ENCODE measurements around the gene WBP2. TPM values are rescaled to one million over a fixed set of nuclear protein-coding genes. Genes with fewer than 3 reads are reported as not detected.

WBP2 gene
- total RNA-seq, 1 experiment from 2014 or later = 132 TPM

DNA sequence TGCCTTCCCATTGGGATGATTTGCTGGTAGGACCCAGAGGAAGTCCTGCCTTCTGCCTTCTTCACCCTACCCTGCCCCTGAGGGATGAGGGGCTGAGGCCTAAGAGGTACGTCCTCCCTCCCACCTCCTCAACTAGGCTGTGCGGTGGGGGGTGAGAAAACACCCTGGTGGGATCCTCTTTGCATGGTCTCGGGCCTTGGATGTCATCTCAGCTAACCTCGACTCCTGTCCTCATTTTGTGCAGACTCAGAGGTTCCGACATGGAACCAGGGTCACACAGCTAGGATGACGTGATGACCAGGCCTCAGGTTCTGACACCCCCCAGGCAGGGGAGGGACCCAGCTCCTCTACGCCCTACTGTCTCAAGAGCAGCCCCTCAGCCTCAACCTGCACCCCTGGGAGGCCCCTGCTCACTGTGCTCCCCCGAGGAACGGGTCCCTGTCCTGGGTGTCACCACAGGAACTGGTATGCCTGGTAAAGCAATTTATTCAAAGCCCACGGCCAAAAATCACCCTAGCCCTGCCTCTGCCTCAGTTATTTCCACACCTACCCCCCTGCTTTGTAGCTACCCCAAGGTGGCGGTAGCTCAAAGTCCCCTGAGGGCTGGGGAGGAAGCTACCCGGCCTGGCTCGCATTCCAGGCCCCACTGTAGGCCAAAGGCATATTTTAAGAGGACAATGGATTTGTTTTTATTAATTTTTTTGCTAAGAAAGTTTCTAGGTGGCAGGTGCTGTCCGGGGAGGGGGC is 28.4 kb downstream of the WBP2 start:
- BruUV-seq (replicated peaks) = no TSS peak
- Histone ChIP-seq H3K9me2 (ENCODE audit: insufficient read depth) (no peaks in the 10 kb centered on the region), H4K20me1 (ENCODE audit: insufficient read depth) (no peaks in the 10 kb centered on the region), H3K4me1 (ENCODE audit: control insufficient read depth in 1 of 2, insufficient read depth in 2 of 2, low read length in 2 of 2) (peaks cover under 1 to 3% of the 10 kb centered on the region in 2 experiments; a peak in 2 of 4 replicates), H3K4me3 (replicated peaks in 1 of 2; ENCODE audit: low read depth in 1 of 2, low read length in 2 of 2) (no peak overlapping the region), H3K9me3 (ENCODE audit: control insufficient read depth in 1 of 2, insufficient read depth in 1 of 2, low read depth in 1 of 2, low read length in 2 of 2) (no peaks in the 10 kb centered on the region), H3K9ac (ENCODE audit: low read length) (no peak overlapping the region), H3K79me2 (ENCODE audit: insufficient read depth, low read length) (no peaks in the 10 kb centered on the region), H3K27me3 (ENCODE audit: insufficient read depth, low read length) (no peaks in the 10 kb centered on the region), H2AFZ (ENCODE audit: low read depth, low read length, poor library complexity, severe bottlenecking) (no peak overlapping the region), H3K27ac (ENCODE audit: low read depth, low read length) (peak overlapping the region; percentile 27; the same call in 1 of the 2 replicates), H3K4me2 (ENCODE audit: low read length) (no peak overlapping the region), H3K36me3 (ENCODE audit: control insufficient read depth in 1 of 2, insufficient read depth in 2 of 2, low read length in 2 of 2) (peaks cover 4 to 18% of the 10 kb centered on the region in 2 experiments; a peak in 3 of 4 replicates)
- ATAC-seq = 0 out of 2 replicates have a peak, but pooled peaks have one; percentile 9
- DNase-seq (ENCODE audit: low read depth, low spot score) = no peak
- no peak for TF ChIP-seq FOSL1 (IDR thresholded peaks at IDR 0.05; ENCODE audit: low read depth)
- peak; percentile 17; the same call in 1 of the 2 replicates for TF ChIP-seq POLR2AphosphoS5 (IDR thresholded peaks at IDR 0.05; ENCODE audit: low read depth, low read length)
- CTCF ChIA-PET = interaction anchor here (0.7 to 1.9 kb wide), 13 partner anchors 9 to 112 kb away, joined by 3 to 15 read pairs (median 6); partner anchors contain the start of genes GALK1 and WBP2
- POLR2A ChIA-PET = interaction anchor here (0.8 to 4.2 kb wide), 5 partner anchors 12 to 52 kb away, joined by 3 to 32 read pairs (median 3); a partner anchor contains a TSS
- intact Hi-C loops (cut with micrococcal nuclease) = no loop called here
- RAD21 ChIA-PET (ENCODE audit: low non-redundant PET in 1 of 2, low total read pairs in 2 of 2, uncharacterized antibody in 2 of 2, unreplicated experiment in 2 of 2) = interaction anchor here in 1 of 2 experiments (0.5 to 0.9 kb wide), 2 partner anchors 42 to 61 kb away, joined by 3 to 4 read pairs; partner anchors contain the start of gene GALK1

DNA sequence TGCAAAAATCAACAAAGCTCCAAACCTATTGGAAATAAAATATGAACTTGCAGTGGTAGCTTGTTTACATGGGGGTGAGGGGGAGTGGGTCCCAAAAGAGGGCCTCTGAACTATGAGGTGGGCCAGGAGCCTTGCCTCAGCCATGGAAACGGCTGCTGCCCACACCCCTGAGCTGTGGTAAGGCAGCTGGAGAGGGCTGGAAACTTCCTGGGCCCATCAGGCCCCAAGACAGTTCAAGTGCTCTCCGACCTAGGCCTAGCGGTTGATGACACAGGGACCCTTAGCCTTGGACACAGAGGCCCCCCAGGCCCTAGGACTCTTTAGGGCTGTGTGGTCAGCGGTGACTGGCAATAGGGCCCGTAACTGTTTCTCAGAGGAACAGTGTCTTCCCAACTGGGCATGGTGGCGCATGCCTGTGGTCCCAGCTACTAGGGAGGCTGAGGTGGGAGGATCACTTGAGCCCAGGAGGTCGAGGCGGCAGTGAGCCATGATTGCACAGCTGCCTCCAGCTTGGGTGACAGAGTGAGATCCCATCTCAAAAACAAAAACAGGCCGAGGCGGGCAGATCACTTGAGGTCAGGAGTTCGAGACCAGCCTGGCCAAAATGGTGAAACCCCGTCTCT is 29.3 kb downstream of the WBP2 start:
- no peak overlapping the region for H3K4me2 ChIP-seq (ENCODE audit: low read length)
- no peak overlapping the region for H2AFZ ChIP-seq (ENCODE audit: low read depth, low read length, poor library complexity, severe bottlenecking)
- no peak for DNase-seq (ENCODE audit: low read depth, low spot score)
- no peaks in the 10 kb centered on the region for H3K79me2 ChIP-seq (ENCODE audit: insufficient read depth, low read length)
- intact Hi-C loops (cut with micrococcal nuclease) = no loop called here
- ATAC-seq = no peak
- no peak for TF ChIP-seq ZNF274 (IDR thresholded peaks at IDR 0.05; ENCODE audit: low read depth, low read length)
- TF ChIP-seq SRF (IDR thresholded peaks at IDR 0.05; ENCODE audit: low read depth) = no peak
- TF ChIP-seq CEBPB (IDR thresholded peaks at IDR 0.05; ENCODE audit: low read depth) = no peak
- no peak for TF ChIP-seq EZH2 (IDR thresholded peaks at IDR 0.05)
- TF ChIP-seq CBX3 (IDR thresholded peaks at IDR 0.05; ENCODE audit: low read depth) = no peak
- no peak for TF ChIP-seq SP1 (IDR thresholded peaks at IDR 0.05; ENCODE audit: low read depth)
- TF ChIP-seq, protein P1, sequence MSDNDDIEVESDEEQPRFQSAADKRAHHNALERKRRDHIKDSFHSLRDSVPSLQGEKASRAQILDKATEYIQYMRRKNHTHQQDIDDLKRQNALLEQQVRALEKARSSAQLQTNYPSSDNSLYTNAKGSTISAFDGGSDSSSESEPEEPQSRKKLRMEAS (IDR thresholded peaks at IDR 0.05) = no peak
- no peaks in the 10 kb centered on the region for H3K9me3 ChIP-seq (ENCODE audit: control insufficient read depth in 1 of 2, insufficient read depth in 1 of 2, low read depth in 1 of 2, low read length in 2 of 2)
- ChIA-PET CTCF (interaction anchor here (1.0 to 1.9 kb wide), 3 partner anchors 20 to 146 kb away, joined by 3 to 15 read pairs (median 9); no protein-coding TSS in a partner anchor), RAD21 (ENCODE audit: low non-redundant PET in 1 of 2, low total read pairs in 2 of 2, uncharacterized antibody in 2 of 2, unreplicated experiment in 2 of 2) (no interaction called here), POLR2A (interaction anchor here (0.9 to 4.2 kb wide), 3 partner anchors 13 to 46 kb away, joined by 3 to 32 read pairs (median 4); a partner anchor contains a TSS)
- H3K27ac ChIP-seq (ENCODE audit: low read depth, low read length) = no peak overlapping the region
- no peaks in the 10 kb centered on the region for H3K27me3 ChIP-seq (ENCODE audit: insufficient read depth, low read length)
- H3K9ac ChIP-seq (ENCODE audit: low read length) = no peak overlapping the region
- no peaks in the 10 kb centered on the region for H3K9me2 ChIP-seq (ENCODE audit: insufficient read depth)
- H4K20me1 ChIP-seq (ENCODE audit: insufficient read depth) = no peaks in the 10 kb centered on the region
- peaks cover 0 to 3% of the 10 kb centered on the region in 2 experiments; a peak in 1 of 4 replicates for H3K4me1 ChIP-seq (ENCODE audit: control insufficient read depth in 1 of 2, insufficient read depth in 2 of 2, low read length in 2 of 2)
- H3K36me3 ChIP-seq (ENCODE audit: control insufficient read depth in 1 of 2, insufficient read depth in 2 of 2, low read length in 2 of 2) = peaks cover 4 to 18% of the 10 kb centered on the region in 2 experiments; a peak in 3 of 4 replicates
- BruUV-seq (replicated peaks) = no TSS peak
- H3K4me3 ChIP-seq (replicated peaks in 1 of 2; ENCODE audit: low read depth in 1 of 2, low read length in 2 of 2) = no peak overlapping the region

All from HCT116 (cell line).